Measurements from ENCODE around the gene MAGEF1.
"Not testable (repeated sequence)": the region's sequence is repeated elsewhere in the genome, so short reads cannot be mapped to it uniquely, and the experiment has no call there.

The MAGEF1 gene

DNA sequence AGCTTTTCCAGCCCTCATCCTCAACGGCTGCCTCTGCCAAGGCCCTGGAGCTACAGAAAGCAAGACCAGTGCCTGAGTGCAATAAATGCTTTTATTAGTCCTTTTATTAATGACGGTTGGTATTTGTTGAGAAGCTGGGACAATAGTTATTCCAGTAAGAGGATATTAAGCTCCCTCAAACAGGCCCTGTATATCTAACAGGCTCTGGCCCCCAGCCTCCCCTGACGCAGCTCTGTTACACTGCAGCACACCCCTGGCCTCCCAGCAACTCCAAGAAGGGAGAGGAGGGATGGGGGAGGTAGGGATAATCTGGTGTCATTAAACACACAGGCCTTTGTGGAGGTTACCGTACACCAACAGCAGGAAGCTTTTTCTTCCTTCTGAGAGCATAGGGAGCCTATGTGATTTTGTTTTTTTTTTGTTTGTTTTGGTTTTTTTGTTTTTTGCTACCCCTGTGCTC, 30.8 kb upstream of the MAGEF1 start:
- DNase-seq (ENCODE audit: low read depth in 3 of 3, low spot score in 1 of 3): no peak

DNA sequence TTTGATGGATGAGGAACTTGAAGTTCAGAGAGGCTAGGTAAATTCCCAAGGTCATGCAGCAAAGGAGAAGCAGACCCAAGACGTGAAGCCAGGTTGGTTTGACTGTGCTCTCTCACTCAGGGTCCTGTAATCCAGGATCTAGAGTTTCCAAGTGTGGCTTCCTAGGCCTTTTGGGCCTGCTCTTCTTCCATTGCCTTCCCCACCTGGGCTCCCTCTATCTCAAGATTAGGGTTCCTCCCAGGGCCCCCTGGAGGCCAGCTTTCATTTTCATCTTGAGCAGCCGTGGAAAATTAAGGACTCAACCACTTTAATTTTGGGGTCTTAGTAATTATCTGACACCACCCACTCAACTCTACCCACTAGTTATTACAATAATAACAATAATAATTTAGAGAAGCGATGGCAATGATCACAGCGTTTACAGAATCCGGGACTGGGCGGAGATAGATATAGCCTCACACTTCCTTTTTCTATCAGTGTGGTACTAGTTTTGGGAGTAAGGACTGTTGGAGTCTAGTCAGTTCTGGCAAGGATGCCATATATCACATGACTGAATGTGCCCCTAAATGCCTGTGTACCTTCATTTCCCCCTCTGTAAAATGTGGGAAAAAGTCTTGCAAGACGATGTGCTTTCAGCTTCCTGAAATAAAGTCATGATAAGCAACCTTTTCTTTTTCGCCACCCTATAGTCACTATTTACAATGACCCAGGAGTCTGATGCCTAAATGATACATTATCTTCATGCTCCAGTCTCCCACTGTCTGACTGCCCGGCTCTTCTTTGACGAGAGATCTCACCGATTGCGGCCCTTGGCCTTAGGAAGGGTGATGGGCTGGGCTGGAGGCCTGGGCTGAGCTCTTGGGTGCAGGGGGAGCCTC, 30.2 kb upstream of the MAGEF1 start:
- no peak for DNase-seq (ENCODE audit: low read depth in 3 of 3, low spot score in 1 of 3)

DNA sequence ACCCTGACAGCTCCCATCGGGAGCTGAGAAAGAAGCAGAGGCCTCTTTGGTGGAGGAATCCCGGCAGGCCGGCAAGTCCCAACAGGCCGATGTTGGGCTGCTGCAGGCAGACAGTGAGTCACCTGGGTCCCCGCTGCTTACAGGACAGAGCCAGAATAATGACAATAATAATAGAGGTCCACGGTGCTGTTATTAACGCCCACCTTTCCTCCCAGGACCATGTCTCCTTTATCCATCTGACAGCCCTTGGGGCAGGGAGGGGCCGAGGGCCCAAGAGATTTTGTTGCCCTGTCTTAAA, 29.3 kb upstream of the MAGEF1 start:
- no peak for DNase-seq (ENCODE audit: low read depth in 3 of 3, low spot score in 1 of 3)

DNA sequence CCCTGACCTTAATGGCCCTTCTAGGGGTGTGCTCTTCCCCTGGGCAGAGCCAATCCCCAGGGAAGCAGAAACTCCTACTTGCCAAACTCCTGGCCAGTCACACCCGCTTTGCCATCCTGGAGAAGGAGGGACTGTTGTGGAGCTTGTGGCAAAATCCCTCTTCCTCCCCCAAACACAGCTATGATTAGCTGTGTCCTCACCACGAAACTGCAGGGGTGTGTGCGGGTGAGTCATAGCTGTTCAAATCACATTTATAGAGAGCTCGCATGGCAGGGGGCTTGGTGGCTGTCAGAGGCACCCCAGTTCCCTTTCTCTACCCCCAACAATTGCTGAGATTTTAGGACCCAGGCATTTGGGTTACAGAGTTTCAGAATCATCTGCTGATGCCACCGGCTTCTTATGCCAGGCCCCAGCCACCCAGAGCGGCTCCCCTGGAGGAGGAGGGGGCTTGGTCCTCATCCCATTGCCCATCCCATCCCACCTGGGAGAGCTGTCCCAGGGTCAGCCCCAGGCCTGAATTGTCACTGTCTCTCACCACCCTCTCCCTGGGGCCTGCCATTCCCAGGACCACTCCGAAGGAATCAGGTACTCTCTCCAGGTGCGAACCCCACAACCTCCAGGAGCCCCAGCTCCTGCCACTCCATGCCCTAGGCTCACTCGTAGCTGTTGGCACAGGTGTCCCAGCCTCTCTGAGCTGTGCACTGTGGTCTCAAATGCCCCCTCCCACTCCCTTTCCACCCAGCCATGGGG, 28.8 kb upstream of the MAGEF1 start:
- no peak for DNase-seq (ENCODE audit: low read depth in 3 of 3, low spot score in 1 of 3)

DNA sequence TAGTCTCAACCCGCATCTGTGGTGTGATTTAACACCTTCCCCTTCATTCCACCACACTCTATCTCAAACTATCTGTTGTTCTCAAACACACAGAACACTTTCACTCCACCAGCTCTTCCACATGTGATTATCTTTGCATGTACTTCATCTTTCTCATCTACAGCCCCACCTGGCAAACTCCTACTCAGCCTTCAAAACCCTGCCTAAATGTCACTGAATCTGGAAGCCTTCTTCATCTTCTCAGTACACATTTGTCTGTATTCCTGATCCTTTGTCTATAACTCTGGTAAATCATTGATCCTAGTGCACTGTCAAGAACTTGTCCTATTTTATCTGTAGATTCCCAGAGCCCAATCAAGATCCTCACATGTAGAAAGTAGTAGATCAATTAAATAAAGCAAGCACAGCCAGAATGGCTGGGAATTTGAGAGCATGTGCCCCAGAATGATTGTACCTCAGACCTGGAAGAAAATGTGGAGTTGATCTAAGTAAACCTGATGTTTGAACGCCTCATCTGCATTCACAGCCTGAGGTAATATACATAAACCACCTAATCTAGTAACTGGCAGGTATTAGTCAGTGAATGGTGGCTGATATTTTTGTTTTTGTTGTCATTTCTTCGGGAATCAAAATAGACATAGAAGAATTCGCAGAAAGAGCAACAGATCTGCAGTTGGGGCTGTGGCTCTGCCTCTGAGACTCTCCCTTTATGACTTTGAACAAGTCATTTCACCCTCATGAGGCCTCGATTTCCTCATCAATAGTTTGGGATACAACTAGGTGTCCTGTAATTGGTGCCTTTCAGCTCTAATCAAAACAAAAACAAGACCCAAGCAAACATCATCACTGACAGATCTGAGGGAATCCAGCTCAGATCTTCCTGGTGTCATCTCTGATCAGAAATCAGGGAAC, 28.0 kb upstream of the MAGEF1 start:
- no peak for DNase-seq (ENCODE audit: low read depth in 3 of 3, low spot score in 1 of 3)

DNA sequence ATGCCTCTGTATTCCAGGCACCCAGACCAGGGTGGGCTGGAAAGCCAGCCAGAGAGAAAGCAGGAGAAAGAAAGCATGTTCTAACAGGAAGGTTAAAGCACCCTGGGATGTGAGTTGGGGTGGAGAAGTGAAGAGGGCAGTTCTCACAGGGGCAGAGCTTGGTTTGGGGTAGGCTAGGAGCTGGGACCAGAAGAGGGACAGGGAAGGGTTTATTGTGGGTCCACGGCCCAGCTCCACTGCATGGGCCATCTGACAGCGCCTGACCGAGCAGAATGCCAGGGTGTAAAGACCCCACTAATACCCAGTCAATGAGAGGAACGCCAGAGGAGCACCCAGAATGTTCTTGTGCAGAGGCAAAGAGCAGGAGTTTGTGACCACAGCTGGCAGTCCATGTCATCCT, 27.1 kb upstream of the MAGEF1 start:
- DNase-seq (ENCODE audit: low read depth in 3 of 3, low spot score in 1 of 3): no peak

DNA sequence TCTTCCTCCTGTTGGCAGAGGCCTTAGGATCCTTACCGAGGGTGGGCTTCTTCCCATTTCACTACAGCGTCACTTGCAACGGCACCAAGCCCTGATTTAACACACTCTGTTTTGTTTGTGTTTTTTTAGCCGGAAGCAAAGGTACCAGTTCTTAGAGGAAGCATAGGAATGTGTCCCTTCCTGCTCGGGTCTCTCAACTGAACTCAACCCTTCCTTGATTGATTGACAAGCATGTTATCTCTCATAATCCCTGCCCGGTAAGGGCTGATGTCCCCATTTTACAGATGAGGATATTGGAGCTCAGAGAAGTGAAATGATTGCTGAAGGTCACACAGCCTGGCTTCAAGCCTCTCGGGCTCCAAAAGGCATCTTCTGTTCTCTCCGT, 26.6 kb upstream of the MAGEF1 start:
- DNase-seq (ENCODE audit: low read depth in 3 of 3, low spot score in 1 of 3): no peak

DNA sequence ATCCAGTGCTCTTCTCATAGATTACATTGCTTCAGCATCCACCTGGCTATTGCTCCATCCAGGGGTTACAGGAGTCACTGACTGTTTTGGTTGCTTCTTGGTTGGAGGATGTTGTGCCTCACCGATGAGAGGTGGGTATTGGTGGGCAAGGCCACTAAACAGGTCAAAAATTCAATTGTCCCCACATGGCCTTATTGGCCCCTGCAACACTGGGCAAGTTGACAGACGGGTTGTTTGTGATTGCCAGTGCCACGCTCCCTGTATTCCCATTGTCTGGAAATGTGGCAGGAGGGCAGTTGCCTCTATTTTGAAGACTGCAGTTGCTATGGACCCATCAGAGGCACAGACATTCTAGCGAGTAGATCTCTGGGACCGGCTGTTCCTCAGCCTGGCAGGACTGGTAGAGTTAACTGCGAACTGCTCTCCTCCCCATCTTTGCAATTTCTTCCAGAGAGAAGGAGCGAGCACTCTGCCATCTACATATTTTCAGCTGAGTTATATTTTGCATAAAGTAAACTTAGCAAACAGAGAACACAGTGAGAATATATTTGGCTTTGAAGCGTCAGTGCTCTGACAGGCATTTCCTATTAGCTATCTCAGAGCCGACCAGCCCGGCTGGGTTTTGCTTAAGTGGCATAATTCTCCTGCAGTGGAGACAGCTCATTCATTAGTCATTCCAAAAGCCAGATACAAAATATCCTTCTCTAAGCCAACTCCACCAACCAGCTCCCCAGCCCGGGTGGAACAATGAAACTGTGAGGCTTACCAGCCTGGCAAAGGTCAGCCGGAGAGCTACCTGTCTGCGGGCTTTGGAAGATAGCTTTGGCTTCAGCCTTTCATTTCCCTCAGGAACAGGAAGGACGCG, 26.0 kb upstream of the MAGEF1 start:
- DNase-seq (ENCODE audit: low read depth in 3 of 3, low spot score in 1 of 3): no peak

DNA sequence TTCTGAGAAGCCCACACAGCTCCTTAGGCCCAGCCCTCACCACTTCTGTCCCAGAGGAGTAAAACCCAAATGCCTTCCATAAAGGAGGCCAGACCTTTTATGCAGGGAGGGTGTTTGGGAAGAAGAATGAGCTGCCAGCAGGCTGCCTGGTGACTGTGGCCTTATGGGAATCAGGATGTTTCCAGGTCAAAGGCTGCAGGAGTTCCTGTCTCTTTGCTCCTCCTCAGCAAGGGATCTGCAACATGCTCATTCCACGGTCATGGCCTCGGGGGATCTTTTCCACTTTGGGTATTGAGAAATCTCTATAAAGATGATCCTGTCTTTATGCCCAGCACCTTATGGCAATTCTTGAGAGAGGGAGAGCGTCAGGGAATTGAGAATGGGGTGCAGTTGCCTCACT, 25.2 kb upstream of the MAGEF1 start:
- no peak for DNase-seq (ENCODE audit: low read depth in 3 of 3, low spot score in 1 of 3)

DNA sequence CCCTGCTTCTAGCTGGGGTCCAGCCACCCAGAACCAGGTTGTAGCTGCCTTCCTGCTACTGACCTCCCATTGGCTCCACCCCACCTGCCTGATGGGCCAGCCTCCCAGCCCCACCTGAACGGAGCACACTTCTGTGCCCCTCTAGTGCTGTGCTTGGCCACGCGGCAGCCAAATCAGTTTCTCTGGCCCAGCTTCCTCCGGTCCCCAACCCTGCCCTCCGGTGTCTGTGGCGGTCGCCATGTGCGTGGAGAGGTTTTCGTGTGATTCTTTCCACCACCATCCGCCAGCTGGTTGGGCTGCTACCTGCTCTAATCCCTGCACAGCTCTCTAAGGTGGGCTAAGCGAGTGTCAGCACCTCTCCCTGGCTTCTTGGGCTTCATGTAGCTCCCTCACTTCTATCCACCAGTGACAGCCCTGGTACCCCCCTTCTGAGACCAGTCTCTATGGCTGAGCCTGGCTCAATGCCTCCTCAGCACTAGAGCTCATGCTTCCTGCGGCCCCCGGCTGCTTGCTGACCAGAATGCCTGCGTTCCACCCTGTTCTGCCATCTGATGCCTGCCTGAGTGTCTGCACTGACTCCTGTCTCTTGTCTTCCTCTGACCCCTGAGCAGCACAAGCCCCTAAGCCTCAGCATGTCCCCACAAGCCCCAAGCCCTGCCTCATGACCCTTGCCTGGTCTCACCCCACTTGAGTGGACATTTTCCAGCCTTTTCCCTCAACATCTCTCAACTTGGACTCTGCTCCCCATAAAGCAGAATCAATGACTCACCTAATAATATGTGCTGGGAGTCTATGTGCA, 23.2 kb upstream of the MAGEF1 start:
- DNase-seq (ENCODE audit: low read depth in 3 of 3, low spot score in 1 of 3): no peak

DNA sequence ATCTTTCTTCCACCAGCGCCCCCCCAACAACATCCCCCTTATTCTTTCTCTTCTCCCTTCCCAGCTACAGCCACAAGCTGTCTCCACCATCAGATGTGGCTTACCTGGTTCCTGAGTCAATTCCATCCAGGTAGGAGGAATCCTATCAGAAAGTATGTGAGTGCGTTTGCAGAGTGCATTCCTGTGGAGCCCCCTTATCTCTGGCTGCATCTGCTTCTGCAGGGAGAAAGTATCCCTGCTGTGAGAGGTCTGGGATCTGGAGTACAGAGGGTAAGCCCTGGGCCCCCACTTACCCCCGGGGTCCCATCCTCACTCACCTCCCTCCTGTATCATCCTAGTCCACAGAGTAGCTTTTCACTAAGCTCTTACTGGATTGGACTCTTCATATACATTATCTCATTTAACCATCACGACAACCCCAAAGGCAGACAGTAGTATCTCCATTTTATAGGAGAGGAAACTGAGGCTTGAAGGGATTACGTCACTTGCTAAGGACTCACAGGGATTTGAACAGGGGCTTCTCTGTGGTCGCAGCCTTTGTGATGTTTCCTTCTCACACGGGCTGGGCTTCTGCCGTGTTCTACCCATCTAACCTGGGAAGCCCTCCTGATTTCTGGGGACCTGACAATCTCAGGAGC, 22.2 kb upstream of the MAGEF1 start:
- no peak for DNase-seq (ENCODE audit: low read depth in 3 of 3, low spot score in 1 of 3)

DNA sequence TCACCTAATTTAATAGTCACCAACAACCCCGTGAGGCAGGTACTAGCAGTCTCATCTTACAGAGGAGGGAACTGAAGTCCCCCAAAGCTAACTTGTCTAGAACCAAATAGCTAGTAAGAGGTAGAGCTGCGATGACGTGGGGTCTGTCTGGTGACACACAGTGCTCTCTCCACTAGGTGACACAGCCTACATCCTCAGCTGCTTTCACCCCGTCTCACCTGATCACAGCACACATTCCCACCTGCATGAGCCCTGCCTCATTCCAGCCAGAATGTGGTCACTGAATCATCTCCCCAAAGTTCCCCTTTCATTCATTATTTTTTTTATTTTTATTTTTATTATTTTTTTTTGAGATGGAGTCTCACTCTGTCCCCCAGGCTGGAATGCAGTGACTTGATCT, 21.3 kb upstream of the MAGEF1 start:
- no peak for DNase-seq (ENCODE audit: low read depth in 3 of 3, low spot score in 1 of 3)

DNA sequence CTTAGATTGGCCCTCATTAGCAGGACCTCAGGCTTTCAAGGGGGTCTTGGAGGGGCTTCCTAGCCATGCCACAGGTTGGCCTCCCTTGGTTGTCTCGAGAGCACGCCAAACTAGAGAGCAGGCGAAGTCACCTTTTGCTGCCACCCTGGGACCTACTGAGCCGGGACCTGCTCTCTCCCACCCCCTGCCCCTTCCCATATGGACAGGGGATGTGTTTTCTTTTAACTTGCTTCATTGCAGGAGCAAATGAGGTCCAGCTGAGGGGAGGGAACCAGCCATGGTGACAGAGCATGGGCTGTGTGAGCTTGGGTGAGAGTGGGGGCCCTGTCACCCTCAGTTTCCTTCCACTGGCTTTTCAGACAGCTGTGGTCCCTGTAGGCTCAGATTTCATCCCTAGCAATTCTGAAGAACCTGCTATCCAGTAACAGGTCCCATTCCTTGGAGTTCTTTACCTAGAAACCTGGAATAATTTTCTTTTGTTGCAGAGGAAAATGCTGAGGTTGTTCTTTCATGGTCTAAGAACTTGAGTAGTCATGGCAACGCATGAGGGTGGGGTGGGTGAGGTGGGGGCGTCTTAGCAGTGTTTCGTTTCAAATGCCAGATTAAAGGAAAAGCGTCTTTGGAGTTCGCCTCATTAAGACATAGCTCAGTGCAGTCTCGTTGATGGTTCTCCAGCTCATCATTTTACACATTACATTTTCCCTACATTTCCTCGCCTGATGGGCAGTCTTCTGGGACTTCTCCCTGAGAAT, 20.1 kb upstream of the MAGEF1 start:
- DNase-seq (ENCODE audit: low read depth in 3 of 3, low spot score in 1 of 3): no peak

DNA sequence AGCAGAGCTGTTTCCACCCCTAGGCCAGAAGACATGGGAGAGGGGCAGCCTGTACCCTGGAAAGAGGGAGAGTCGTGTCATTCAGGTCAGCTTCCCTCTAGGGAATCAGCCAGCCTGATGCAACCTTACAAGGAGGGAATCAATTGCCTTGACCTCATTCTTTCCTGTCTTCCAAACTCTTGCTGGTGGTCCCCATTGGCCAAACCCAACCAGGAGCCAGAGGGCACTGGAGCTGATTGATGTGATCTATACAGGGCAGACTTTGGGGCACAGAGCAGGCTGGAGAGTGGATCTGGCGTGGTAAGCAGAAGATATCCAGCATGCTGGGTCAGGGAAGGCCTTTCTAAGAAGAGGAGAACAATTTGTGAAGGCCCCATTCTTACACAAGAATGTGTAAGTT, 19.1 kb upstream of the MAGEF1 start:
- no peak for DNase-seq (ENCODE audit: low read depth in 3 of 3, low spot score in 1 of 3)

DNA sequence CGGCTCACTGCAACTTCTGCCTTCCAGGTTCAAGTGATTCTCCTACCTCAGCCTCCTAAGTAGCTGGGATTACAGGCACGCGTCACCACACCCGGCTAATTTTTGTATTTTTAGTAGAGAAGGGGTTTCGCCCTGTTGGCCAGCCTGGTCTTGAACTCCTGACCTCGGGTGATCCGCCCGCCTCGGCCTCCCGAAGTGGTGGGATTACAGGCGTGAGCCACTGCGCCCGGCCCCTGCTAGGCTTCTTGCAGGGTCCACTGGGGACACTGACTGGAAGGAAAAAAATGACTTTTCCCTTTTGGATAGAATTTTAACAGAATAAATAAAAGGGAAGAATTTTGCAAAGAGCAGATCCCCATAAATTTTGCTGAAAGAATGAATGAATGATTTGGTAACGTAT, 17.3 kb upstream of the MAGEF1 start:
- not testable (repeated sequence) for DNase-seq (ENCODE audit: low read depth in 3 of 3, low spot score in 1 of 3)

DNA sequence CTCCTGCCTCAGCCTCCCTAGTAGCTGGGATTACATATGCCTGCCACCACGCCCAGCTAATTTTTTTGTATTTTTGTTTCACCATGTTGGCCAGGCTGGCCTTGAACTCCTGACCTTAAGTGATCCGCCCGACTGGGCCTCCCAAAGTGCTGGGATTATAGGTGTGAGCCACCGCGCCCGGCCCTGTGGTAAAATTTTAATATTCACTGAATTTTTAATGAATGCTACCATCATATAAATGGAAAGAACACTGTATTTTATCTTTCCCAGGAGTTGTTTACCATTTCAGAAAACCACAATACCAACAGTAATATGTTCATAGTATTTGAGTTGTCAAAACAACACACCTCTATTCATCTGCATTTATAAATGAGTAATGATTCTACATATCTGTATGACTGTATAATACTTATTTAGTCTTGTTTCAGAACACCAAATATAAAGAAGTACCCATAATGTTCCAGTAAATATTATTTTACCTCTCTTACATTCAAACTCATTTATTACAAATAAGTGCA, 16.2 kb upstream of the MAGEF1 start:
- DNase-seq (ENCODE audit: low read depth in 3 of 3, low spot score in 1 of 3): no peak

DNA sequence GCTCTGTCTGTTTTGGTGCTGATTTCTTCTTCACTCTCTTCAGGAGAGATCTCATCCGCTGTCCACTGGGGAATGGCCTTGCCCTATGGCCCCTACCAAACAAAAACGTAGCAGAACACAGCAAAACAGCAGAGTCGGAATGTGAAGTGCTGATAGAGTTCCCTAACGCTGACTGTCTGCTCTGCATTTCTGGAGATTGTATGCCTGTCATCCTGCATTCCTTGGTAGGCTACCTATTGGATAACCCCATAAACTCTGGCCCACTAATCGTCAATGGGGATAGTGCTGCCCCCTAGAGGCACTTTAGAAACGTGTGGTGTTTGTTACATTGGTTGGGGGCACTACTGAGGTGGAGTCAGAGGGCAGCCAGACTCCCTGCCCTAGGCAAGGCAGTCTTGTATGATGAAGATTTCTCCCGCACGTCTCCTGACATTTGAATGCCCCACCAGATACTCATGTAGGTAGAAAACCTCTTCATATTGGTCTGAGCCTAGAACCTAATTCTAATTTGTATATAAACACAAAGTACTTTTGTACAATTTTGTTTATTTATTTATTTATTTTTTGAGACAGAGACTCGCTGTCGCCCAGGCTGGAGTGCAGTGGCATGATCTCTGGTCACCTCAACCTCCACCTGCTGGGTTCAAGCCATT, 15.6 kb upstream of the MAGEF1 start:
- DNase-seq (ENCODE audit: low read depth in 3 of 3, low spot score in 1 of 3): peak in 1 of 3 donors; percentile 8

DNA sequence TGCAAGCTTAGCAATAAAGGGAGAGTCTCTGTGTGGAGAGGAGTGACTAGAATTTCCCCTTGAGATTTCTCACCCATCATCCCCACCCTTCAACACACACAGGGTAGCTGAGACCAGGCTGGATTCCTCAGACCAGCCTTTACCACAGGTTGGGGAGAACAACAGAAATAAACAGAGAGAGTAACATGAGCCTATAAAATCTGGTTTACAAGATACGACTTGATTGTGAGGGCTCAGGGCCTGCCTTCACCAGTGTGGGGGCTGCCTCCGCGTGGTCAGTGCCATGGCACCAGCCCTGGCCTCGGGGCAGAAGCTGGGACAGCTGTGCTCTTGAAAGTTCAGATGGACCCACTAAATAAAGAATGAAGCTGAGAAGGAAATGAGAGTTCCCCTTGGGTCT, 14.6 kb upstream of the MAGEF1 start:
- no peak for DNase-seq (ENCODE audit: low read depth in 3 of 3, low spot score in 1 of 3)
